Lower leg skin (tissue), 4 donors: ENCODE measurements around the gene ALPG. TPM values are rescaled to one million over a fixed set of nuclear protein-coding genes. Genes with fewer than 3 reads are reported as not detected.

Source experiments
- total RNA-seq, 4 donors: library from RNA; depleted of rRNA; stranded (reverse); fragments of >200 nt; gene quantifications; one replicate each; pipeline ENCODE4 v1.1.0, GENCODE V29; 2016

Gene ALPG
- total RNA-seq, 4 donors from 2014 or later, result not detected

Other genes starting within 250 kb of the ALPG start
- not detected for gene ALPP, start 28.1 kb upstream of the ALPG start, total RNA-seq
- not detected for gene ALPI, start 49.3 kb downstream of the ALPG start, total RNA-seq
- gene ECEL1, start 81.0 kb downstream of the ALPG start, total RNA-seq, result under 1 TPM in 2 of 4 donors, not detected in 2; 0.10 to 0.39 TPM
- gene PRSS56, start 113.5 kb downstream of the ALPG start, total RNA-seq, result not detected
- not detected for gene CHRND, start 119.3 kb downstream of the ALPG start, total RNA-seq
- not detected for gene CHRNG, start 132.8 kb downstream of the ALPG start, total RNA-seq
- gene TIGD1, start 143.7 kb downstream of the ALPG start, total RNA-seq, result 1 to 10 TPM; 2.2 to 5.4 (median 5.1) TPM
- gene EIF4E2, start 143.8 kb downstream of the ALPG start, total RNA-seq, result 10 to 100 TPM; 29.2 to 44.7 (median 34.6) TPM
- 10 to 100 TPM in 2 of 4 donors, 1 to 10 TPM in 2; 6.7 to 22.1 (median 14.0) TPM for gene EFHD1, start 226.8 kb downstream of the ALPG start, total RNA-seq